Measurements from ENCODE around the gene PPIF. TPM values are rescaled to one million over a fixed set of nuclear protein-coding genes. Genes with fewer than 3 reads are reported as not detected.

Gene PPIF
- total RNA-seq (ENCODE audit: unreplicated experiment): 21.9 TPM
- long read RNA-seq, transcript PPIF-201 (6 exons, 2,190 nt): major isoform, 29 of 32 reads
- long read RNA-seq, partial matches to known transcripts: 0 of 32 reads
- long read RNA-seq, other reads (novel, unspliced or antisense): 3 of 32 reads

DNA sequence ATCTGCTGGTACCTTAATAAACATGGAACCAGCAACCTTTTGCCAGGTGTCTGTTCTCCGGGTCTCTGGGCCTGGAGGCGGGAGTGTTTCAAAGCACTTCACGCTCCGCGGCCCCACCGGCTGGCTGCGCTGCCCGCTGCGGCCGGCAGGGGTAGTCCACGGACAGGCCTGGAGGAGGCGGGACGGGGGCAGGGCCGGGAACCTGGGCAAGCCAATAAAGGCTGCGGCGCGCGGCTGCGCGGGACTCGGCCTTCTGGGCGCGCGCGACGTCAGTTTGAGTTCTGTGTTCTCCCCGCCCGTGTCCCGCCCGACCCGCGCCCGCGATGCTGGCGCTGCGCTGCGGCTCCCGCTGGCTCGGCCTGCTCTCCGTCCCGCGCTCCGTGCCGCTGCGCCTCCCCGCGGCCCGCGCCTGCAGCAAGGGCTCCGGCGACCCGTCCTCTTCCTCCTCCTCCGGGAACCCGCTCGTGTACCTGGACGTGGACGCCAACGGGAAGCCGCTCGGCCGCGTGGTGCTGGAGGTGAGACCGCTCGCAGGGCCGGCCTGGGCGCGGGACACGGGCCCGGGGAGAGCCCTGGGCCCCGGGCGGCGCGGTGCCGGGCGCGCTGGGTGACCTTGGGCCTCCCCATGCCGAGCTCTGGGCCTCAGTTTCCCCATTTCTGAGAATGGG is at the start of gene PPIF:
TSS of gene PPIF (plus strand) at position 244 of the 668 bp plus-strand sequence. CDS start at position 324, 80 bp downstream.
- H3K27ac Mint-ChIP-seq (ENCODE audit: unreplicated experiment): no peak within 1 kb of the TSS
- H3K9me3 Mint-ChIP-seq (ENCODE audit: unreplicated experiment): no peaks in the 10 kb centered on the region
- peak within 1 kb of the TSS; percentile 62 for H3K4me3 Mint-ChIP-seq (ENCODE audit: unreplicated experiment)
- TF ChIP-seq, protein P1, sequence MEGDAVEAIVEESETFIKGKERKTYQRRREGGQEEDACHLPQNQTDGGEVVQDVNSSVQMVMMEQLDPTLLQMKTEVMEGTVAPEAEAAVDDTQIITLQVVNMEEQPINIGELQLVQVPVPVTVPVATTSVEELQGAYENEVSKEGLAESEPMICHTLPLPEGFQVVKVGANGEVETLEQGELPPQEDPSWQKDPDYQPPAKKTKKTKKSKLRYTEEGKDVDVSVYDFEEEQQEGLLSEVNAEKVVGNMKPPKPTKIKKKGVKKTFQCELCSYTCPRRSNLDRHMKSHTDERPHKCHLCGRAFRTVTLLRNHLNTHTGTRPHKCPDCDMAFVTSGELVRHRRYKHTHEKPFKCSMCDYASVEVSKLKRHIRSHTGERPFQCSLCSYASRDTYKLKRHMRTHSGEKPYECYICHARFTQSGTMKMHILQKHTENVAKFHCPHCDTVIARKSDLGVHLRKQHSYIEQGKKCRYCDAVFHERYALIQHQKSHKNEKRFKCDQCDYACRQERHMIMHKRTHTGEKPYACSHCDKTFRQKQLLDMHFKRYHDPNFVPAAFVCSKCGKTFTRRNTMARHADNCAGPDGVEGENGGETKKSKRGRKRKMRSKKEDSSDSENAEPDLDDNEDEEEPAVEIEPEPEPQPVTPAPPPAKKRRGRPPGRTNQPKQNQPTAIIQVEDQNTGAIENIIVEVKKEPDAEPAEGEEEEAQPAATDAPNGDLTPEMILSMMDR (IDR thresholded peaks at IDR 0.05; ENCODE audit: unreplicated experiment): peak; percentile 94
- peaks cover 9% of the 10 kb centered on the region for H3K36me3 Mint-ChIP-seq (ENCODE audit: low read depth, unreplicated experiment)
- peaks cover 10% of the 10 kb centered on the region for H3K27me3 Mint-ChIP-seq (ENCODE audit: unreplicated experiment)
- DNase-seq (ENCODE audit: low spot score): peak; percentile 98
- H3K4me1 Mint-ChIP-seq (ENCODE audit: unreplicated experiment): no peaks in the 10 kb centered on the region

DNA sequence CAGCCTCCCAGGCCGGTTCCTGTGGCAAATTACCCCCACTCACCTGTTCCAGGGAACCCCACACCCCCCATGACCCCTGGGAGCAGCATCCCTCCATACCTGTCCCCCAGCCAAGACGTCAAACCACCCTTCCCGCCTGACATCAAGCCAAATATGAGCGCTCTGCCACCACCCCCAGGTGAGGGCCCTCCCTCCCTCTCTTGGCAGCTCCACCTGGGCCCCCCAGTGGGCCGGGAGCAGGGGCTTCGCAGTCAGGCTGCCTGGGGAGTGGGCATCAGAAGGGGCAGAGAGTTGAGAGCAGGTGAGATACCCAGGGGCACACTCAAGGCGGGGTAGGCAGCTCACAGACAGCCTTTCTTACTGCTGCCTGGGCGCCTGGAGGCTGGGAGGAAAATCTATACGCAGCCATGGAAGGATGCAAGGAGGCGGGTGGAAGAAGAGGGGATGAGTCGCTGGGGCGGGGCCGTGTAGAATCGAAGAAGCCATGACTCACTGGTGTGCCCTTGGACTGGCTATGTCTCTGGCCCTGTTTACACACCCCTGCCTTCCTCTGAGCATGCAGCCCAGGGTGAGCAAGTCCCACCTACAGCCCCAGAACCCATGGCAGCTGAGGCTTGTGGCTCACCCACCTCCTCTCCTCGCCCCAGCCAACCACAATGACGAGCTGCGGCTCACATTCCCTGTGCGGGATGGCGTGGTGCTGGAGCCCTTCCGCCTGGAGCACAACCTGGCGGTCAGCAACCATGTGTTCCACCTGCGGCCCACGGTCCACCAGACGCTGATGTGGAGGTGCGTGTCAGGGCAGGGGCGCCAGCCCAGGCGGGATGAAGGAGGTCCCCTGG is 48.6 kb upstream of the PPIF start:
- TF ChIP-seq, protein P1 (IDR thresholded peaks at IDR 0.05; ENCODE audit: unreplicated experiment): no peak
- no peaks in the 10 kb centered on the region for H3K4me1 Mint-ChIP-seq (ENCODE audit: unreplicated experiment)
- H3K27ac Mint-ChIP-seq (ENCODE audit: unreplicated experiment): no peak overlapping the region
- peaks cover 49% of the 10 kb centered on the region for H3K36me3 Mint-ChIP-seq (ENCODE audit: low read depth, unreplicated experiment)
- H3K9me3 Mint-ChIP-seq (ENCODE audit: unreplicated experiment): no peaks in the 10 kb centered on the region
- H3K27me3 Mint-ChIP-seq (ENCODE audit: unreplicated experiment): peaks cover 29% of the 10 kb centered on the region
- no peak overlapping the region for H3K4me3 Mint-ChIP-seq (ENCODE audit: unreplicated experiment)
- DNase-seq (ENCODE audit: low spot score): no peak

DNA sequence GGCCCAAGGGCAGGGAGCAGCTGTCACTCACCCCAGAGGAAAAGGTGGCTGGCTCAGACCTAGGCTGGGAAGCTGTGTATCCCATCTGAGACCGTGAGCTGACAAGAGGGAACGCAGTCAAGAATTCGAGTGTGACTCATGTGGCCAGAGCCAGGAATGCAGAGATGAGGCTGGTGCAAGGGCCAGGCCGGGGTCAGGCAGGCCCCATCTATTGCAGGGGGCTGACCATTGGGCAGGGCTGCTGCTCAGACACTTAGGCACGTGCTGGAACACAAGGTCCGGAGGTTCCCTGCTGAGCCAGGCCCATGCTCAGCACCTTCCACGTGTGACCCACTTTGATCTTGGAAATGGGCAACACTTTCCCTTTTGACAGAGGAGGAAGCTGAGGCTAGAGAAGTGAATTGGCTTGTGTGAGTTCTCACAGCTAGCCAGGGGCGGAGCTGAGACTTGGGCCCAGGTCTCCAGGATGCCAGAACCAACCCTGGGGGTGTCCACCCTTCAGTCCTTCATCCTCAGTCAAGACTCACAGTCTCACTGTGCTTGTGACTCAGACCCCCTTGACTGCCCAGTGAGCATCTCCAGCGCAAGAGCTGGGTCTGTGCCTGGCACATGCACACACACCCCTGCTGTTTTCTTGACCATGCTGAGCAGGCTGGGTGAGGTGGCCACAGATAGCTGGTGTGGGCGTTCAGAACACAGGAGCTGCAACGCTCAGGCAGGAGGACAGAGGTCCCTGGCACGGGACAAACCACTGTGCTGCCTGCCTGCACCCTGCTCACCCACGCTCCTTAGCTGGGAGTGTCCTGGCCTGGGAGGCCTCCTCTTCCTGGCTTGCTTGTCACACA is 47.6 kb upstream of the PPIF start:
- no peaks in the 10 kb centered on the region for H3K4me1 Mint-ChIP-seq (ENCODE audit: unreplicated experiment)
- TF ChIP-seq, protein P1 (IDR thresholded peaks at IDR 0.05; ENCODE audit: unreplicated experiment): no peak
- H3K36me3 Mint-ChIP-seq (ENCODE audit: low read depth, unreplicated experiment): peaks cover 48% of the 10 kb centered on the region
- no peak for DNase-seq (ENCODE audit: low spot score)
- no peaks in the 10 kb centered on the region for H3K9me3 Mint-ChIP-seq (ENCODE audit: unreplicated experiment)
- H3K27me3 Mint-ChIP-seq (ENCODE audit: unreplicated experiment): peaks cover 29% of the 10 kb centered on the region
- no peak overlapping the region for H3K27ac Mint-ChIP-seq (ENCODE audit: unreplicated experiment)
- H3K4me3 Mint-ChIP-seq (ENCODE audit: unreplicated experiment): no peak overlapping the region

DNA sequence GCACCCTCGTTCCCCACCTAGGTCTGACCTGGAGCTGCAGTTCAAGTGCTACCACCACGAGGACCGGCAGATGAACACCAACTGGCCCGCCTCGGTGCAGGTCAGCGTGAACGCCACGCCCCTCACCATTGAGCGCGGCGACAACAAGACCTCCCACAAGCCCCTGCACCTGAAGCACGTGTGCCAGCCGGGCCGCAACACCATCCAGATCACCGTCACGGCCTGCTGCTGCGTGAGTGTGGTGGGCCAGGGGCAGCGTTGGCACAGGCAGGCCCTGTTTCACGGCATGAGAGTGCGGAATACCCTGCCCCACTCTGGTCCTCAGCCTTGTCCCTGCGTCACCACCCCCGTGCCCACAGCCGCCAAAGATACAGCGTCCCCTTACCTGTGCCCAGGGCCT is 46.6 kb upstream of the PPIF start:
- DNase-seq (ENCODE audit: low spot score): no peak
- Mint-ChIP-seq H3K27me3 (ENCODE audit: unreplicated experiment) (peaks cover 26% of the 10 kb centered on the region), H3K9me3 (ENCODE audit: unreplicated experiment) (no peaks in the 10 kb centered on the region), H3K4me1 (ENCODE audit: unreplicated experiment) (no peaks in the 10 kb centered on the region), H3K36me3 (ENCODE audit: low read depth, unreplicated experiment) (peaks cover 44% of the 10 kb centered on the region), H3K4me3 (ENCODE audit: unreplicated experiment) (no peak overlapping the region), H3K27ac (ENCODE audit: unreplicated experiment) (peak overlapping the region; percentile 48)
- TF ChIP-seq, protein P1 (IDR thresholded peaks at IDR 0.05; ENCODE audit: unreplicated experiment): no peak
